HG03103 (cell line): ENCODE results near the gene AUTS2.

Experiments used
- ATAC-seq: cut with Tn5 transposase; IDR thresholded peaks from one replicate; pipeline ENCODE4 v1.9.1; 2021; ENCODE audit warnings: low read depth; ENCODE audit not compliant: unreplicated experiment

The AUTS2 gene

DNA sequence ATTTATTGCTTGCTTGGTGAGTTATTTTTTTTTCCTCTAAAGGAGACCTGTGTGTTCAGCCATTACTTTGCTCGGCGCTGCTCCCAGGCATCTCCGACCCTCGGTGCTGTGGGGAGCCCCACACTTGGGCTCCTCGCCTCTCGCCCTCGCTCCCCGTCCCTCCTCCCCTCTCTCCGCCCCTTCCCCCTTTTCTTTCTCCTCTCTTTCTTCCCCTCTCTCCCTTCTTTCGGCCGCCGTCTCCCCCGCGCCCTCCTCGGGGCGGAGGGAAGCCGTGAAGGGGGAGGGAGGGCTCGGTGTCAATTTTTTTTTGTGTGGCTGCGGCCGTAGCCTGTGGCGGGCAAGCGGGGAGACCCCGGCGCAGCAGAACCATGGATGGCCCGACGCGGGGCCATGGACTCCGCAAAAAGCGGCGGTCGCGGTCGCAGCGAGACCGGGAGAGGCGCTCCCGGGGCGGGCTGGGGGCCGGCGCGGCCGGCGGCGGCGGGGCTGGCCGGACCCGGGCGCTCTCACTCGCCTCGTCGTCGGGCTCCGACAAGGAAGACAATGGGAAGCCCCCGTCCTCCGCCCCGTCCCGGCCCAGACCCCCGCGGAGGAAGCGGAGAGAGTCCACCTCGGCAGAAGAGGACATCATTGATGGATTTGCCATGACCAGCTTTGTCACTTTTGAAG lies 1.1 kb downstream of the AUTS2 start:
- no peak for ATAC-seq

- no peak for ATAC-seq
These were observed 1.9 kb downstream of the AUTS2 start for GRCh38 chr7:69599955-69600709.

- no peak for ATAC-seq
These were observed 2.6 kb downstream of the AUTS2 start for GRCh38 chr7:69600710-69601519.

- no peak for ATAC-seq
These were observed 4.2 kb downstream of the AUTS2 start for GRCh38 chr7:69602522-69602921.

GRCh38 chr7:69603351-69603750 lies 5.1 kb downstream of the AUTS2 start:
- no peak for ATAC-seq

DNA sequence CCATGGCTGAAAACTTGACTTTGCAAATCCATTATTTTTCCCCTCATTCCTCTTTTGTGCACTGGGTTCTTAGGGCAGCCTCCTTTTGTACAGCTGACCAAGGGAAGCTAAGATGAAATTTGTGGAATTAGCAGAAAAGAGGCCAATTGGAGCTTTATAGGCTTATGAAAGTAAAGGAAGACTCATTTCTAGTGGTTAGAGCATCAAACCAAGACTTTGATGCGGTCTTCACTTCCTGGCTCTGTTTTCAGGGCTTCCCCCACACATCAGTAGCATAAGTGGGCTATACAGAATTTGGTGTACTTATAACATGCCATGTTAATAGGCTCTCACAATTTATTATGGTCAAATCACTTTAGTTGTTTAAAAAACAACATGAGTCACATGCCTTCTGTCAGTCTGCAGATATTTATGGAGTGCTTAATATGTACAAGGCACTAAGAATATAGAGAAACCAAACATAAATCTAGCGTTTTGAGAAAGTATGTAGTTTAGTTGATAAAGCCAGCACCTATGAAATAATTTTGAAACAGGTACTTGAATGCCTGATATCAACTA lies 5.7 kb downstream of the AUTS2 start:
- ATAC-seq, result peak; percentile 66

DNA sequence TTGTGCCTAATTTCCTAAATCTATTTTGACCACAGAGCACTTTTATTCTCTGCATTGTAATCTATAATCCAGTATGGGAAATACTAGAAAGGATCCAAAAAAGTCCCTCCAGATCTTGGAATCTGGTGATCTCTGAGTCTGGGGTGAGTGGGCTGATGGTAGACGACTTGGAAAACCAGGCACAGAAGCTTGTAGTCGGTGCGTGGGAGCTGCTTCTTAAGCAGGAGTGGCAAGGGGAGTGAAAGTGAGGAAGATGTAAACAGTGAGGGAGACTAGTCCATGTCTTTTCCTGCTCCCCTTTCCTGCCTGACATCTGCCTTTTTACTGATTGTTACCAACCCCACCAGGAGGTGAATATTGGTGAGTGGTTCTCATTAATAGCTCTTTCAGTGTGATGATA lies 6.8 kb downstream of the AUTS2 start:
- ATAC-seq, result no peak

- ATAC-seq, result no peak
These were observed 7.3 kb downstream of the AUTS2 start for GRCh38 chr7:69605546-69605945.

DNA sequence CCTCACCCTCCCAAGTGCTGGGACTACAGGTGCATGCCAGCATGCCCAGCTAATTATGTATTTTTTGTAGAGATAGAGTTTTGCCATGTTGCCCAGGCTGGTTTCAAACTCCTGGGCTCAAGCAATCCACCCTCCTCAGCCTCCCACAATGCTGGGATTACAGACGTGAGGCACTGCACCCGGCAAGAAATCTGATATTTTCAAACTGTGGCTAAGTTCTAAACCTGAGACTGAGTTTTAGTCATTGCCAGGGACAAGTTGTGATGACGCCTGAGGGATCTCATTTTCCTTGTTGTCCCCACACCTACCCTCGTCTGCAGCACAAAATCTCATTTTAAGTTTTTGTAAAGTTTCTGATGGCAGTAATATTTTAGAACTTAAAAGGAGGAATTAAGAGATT lies 9.8 kb downstream of the AUTS2 start:
- ATAC-seq, result no peak

DNA sequence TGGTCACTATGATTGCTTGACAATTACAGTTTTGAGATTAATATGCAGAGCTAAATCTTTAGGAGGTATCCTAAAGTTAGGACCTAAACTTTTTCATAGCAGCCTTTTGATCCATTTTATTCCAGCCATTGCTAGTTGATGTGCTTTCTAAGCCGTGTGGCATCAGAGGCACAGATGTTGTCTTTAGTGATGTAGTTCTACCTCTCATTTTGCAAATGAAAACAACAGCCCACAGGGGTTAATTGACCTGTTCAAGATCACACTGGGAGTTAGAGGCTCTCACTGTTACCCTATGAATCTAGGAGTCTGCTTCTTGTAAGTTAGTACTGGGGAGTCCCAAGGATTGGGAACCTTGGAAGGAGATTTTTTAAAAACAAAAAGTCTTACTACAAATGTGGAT lies 10.6 kb downstream of the AUTS2 start:
- no peak for ATAC-seq

DNA sequence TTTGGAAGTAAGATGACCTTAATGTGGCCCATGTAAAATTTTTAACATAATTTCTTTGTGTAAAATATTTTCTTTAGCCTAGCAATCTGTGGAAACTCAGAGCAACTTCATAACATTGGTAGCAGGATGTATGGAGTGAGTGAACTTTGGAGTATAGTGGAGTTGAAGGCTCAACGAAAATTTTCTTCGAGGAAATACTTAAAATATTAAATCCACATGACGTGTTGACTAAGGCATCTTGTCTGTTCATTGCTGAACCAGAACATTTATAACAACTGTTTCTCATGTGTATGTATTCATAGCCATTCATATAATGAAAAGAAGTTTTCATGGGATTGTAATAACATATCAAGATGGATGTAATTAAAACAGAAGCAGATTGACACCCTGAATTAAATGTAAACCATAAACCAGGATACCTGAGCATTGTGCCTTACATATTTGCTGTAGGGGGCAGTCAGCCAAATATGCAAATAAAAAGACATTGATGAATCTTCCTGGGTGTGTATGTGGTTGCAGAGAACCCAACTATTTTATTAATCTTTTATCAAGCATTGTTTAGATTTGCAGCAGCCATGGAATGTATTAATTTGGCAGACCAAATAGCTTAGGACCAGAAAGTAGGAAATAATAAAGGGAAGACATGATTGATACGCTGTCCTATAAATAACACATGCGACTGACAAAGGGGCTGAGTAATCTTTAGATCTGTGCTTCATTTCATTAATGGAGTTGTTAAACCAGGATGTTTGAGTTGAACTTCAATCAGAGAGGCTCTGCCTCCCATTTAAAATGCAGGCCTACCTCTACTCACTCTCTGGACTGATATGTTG lies 11.5 kb downstream of the AUTS2 start:
- ATAC-seq, result no peak

DNA sequence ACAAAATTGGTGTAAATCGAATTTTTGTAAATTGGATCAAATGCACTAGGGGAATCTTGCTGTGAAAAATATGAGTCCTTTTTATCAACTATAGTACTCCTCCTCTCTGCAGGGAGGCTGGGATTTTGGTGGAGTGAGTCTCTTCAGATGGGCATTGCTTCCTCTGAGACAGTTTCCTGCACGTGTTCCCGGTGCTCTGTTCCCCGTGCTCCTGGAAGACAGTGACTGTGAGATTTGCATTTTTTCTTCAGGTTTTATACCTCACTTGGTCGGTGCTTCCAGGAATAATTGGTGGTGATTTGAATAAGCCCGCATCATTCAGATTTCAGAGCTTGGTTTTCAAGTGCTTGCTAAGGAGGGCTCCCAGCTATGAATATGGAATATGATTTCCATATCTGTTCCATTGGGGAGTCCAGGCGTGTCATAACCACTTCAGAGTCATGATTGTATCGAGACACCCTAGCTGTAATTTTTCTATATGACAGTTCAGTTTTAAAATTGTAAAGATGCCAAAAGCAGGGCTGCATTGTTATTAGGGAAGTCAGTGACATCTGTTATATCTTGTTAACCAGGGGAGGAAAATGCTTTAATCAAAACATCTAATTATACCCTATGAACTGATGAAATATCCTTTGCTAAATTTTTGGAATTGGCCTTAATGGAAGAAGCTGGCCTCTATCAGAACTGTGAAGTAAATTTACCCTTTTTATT lies 12.3 kb downstream of the AUTS2 start:
- ATAC-seq, result no peak

GRCh38 chr7:69612981-69613380 lies 14.7 kb downstream of the AUTS2 start:
- no peak for ATAC-seq

- no peak for ATAC-seq
These were observed 15.6 kb downstream of the AUTS2 start for GRCh38 chr7:69613846-69614245.

DNA sequence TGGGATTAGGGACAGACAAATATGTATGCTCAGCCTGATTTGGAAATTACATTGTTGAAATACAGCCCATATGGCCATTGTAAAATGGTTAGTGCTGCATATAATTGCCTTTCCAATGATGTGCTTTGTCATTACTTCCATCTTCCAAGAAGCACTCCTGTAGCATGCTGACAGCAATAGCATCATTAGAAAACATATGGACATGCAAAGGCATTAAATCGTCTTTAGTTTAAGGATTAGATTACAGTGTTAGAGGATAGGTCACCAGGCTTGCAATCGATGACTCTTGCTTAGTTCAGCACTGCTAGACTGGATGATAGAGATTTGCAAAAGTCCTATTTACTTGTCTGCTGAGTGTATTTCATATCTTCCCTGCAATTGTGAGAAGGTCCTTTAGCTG lies 17.4 kb downstream of the AUTS2 start:
- no peak for ATAC-seq

- no peak for ATAC-seq
These were observed 19.1 kb downstream of the AUTS2 start for GRCh38 chr7:69617364-69617763.

DNA sequence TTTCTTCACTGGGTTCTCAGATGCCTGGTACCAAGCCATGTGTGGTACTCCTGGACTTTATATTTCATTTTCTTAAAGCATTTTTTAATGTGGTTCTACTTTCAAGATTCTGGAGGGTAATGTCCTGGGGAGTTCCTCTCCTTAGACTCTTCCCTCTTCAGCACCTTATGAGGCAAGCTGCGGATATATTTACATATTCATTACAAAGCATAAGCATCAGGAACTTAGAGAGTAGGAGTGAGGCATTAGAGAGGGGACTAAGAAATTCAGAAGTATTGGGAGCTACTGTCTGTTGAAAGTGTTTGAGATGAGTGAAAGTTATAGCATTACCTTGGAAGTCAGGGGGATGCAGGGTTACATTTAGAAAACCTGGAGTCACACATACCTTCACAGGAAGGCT lies 20.8 kb downstream of the AUTS2 start:
- ATAC-seq, result no peak

- ATAC-seq, result no peak
These were observed 21.4 kb downstream of the AUTS2 start for GRCh38 chr7:69619635-69620034.

- no peak for ATAC-seq
These were observed 21.8 kb downstream of the AUTS2 start for GRCh38 chr7:69620063-69620462.

- ATAC-seq, result no peak
These were observed 22.4 kb downstream of the AUTS2 start for GRCh38 chr7:69620650-69621049.
